Pancreas (tissue), 10 donors: ENCODE data around the gene VEGFC. TPM values are rescaled to one million over a fixed set of nuclear protein-coding genes. Genes with fewer than 3 reads are reported as not detected.

Source experiments
- ATAC-seq, 4 donors: fragments of 200-7000 bp; cut with Tn5 transposase; one replicate each; pipeline versions ENCODE4 v1.8.0 to v1.9.1; 2020; ENCODE audit warnings: mild to moderate bottlenecking in 4 of 4, moderate library complexity in 4 of 4
- DNase-seq, 6 donors: peaks; one replicate each; pipeline ENCODE4 v3.0.0-alpha.2; 2020
- FAIRE-seq: peaks from 2 replicates; lab custom pipeline; 2012; peaks lifted over from hg19 to GRCh38; lab: Jason Lieb, UNC
- H3K27ac ChIP-seq, 4 donors: fragments of 200-600 bp; sonication (generic); 1 replicate in 3 of 4; 2 replicates in 1 of 4; pipeline versions ENCODE4 v1.5.0 to v1.8.0; 2020
- H3K27me3 ChIP-seq, 4 donors: fragments of 200-600 bp; one replicate each; pipeline ENCODE4 v1.8.0; 2021
- H3K36me3 ChIP-seq, 3 donors: fragments of 200-600 bp; sonication (generic) in 1 of 3; one replicate each; pipeline versions ENCODE4 v1.5.0 to v1.8.0; 2020 to 2021
- H3K4me1 ChIP-seq, 3 donors: fragments of 200-600 bp; one replicate each; pipeline ENCODE4 v1.8.0; 2021
- H3K4me3 ChIP-seq, 4 donors: fragments of 200-600 bp; sonication (generic) in 2 of 4; one replicate each; pipeline versions ENCODE4 v1.5.0 to v1.8.0; 2020 to 2021
- H3K9me3 ChIP-seq, 4 donors: fragments of 200-600 bp; one replicate each; pipeline ENCODE4 v1.8.0; 2021
- WGBS, 2 donors: extraction: QIAGEN DNeasy Blood & Tissue Kit; methylation state at CpG; one replicate each; pipeline ENCODE4 v1.1.7; 2013; 5-methylcytosine and 5-hydroxymethylcytosine counted together
- intact Hi-C, 3 donors: fragments of 100-400 bp; cut with DNase I; formaldehyde crosslinking; loops; one replicate each; pipeline versions ENCODE4 v1.11.1 to v1.14.2; 2022
- polyA plus RNA-seq, 2 donors: library from polyadenylated mRNA; stranded (reverse); fragments of 200-250 nt; gene quantifications; one replicate each; pipeline ENCODE4 v1.2.3, GENCODE V29; 2013
- total RNA-seq, 6 donors: library from RNA; stranded (reverse); fragmentation: NEBNext Ultra II Directional in 4 of 6; extraction: Animal tissue kit (Norgen Biotek cat#: 25700) in 4 of 6; gene quantifications; one replicate each; pipeline versions ENCODE4 v1.2.1 to v1.2.4, GENCODE V29; 2021 to 2023
- TF ChIP-seq, protein P1 (sequence below), 4 donors: fragments of 200-600 bp; sonication (generic) in 3 of 4; IDR thresholded peaks; one replicate each; pipeline versions ENCODE4 v1.5.0 to v1.8.0; 2021; ENCODE audit warnings: antibody characterized with exemption in 4 of 4
- donor health status: healthy with polysubstance abuse.
- donor health status: DM: no; HTN: no; CAD: no; lungs with moderate emphysema.
- donor health status: DM: no; HTN: no; CAD: no.
- donor health status: control.
- donor health status: control.
- donor health status: Bipolar disorder and iron deficiency.
- donor health status: DM: yes; HTN: yes; CAD: no.
- donor health status: DM: no; HTN: no; CAD: no.
- donor health status: DM: no; HTN: no; CAD: no.
- donor health status: DM: yes; HTN: yes; CAD: no.

VEGFC gene
- total and polyA plus RNA-seq, 8 donors: 0.67 to 3.3 (median 1.1) TPM

GRCh38 chr4:176718881-176719280, 73.8 kb downstream of the VEGFC start:
- WGBS, 2 donors: 15 to 19% methylated on average over 1 of the region's 1 CpG
- ATAC-seq: no peak

DNA sequence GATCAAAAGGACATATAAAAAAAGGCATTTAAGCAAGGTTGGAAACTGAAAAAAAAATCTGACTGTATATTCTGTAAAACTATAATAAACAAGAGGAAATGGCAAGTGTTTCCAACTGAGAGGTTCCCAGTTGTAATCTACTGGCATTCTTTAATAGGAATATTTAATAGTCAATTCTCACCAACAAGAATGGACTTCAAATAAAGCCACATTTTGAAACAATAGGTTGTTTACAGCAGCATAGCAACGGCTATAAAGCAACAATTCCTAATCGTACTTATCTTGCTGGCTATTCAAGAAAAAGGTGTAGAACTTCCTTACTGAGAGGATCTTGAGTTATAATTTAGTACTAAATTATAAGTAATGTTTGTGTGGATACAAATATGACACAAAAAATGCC, 75.5 kb downstream of the VEGFC start:
- intact Hi-C loops: no loop called here
- H3K9me3 ChIP-seq: no peaks in the 10 kb centered on the region
- H3K4me1 ChIP-seq: no peaks in the 10 kb centered on the region
- H3K27ac ChIP-seq: no peak overlapping the region
- no peak overlapping the region for H3K4me3 ChIP-seq
- TF ChIP-seq, protein P1, sequence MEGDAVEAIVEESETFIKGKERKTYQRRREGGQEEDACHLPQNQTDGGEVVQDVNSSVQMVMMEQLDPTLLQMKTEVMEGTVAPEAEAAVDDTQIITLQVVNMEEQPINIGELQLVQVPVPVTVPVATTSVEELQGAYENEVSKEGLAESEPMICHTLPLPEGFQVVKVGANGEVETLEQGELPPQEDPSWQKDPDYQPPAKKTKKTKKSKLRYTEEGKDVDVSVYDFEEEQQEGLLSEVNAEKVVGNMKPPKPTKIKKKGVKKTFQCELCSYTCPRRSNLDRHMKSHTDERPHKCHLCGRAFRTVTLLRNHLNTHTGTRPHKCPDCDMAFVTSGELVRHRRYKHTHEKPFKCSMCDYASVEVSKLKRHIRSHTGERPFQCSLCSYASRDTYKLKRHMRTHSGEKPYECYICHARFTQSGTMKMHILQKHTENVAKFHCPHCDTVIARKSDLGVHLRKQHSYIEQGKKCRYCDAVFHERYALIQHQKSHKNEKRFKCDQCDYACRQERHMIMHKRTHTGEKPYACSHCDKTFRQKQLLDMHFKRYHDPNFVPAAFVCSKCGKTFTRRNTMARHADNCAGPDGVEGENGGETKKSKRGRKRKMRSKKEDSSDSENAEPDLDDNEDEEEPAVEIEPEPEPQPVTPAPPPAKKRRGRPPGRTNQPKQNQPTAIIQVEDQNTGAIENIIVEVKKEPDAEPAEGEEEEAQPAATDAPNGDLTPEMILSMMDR (IDR thresholded peaks at IDR 0.05): no peak
- no peak for ATAC-seq
- H3K27me3 ChIP-seq: no peaks in the 10 kb centered on the region
- WGBS, 2 donors: 46 to 55% methylated on average over 2 of the region's 2 CpGs
- FAIRE-seq: no peak
- DNase-seq: no peak
- H3K36me3 ChIP-seq: no peaks in the 10 kb centered on the region

More at GRCh38 chr4:176718881-176719280, 73.8 kb downstream of the VEGFC start:
- Histone ChIP-seq H3K36me3 (no peaks in the 10 kb centered on the region), H3K9me3 (no peaks in the 10 kb centered on the region), H3K27me3 (no peaks in the 10 kb centered on the region), H3K4me3 (no peak overlapping the region), H3K27ac (no peak overlapping the region), H3K4me1 (no peaks in the 10 kb centered on the region)
- FAIRE-seq (no peak), DNase-seq (no peak)
- intact Hi-C loops: no loop called here
- TF ChIP-seq, protein P1 (IDR thresholded peaks at IDR 0.05): no peak

GRCh38 chr4:176709417-176709816, 83.3 kb downstream of the VEGFC start:
- 54 to 70% methylated on average over 5 of the region's 5 CpGs for WGBS, 2 donors
- TF ChIP-seq, protein P1 (IDR thresholded peaks at IDR 0.05): no peak
- H3K4me1 ChIP-seq: no peaks in the 10 kb centered on the region
- H3K36me3 ChIP-seq: no peaks in the 10 kb centered on the region
- H3K27me3 ChIP-seq: no peaks in the 10 kb centered on the region
- no peak for FAIRE-seq
- no peaks in the 10 kb centered on the region for H3K9me3 ChIP-seq
- no peak overlapping the region for H3K4me3 ChIP-seq
- no peak overlapping the region for H3K27ac ChIP-seq
- intact Hi-C loops: no loop called here
- no peak for DNase-seq
- ATAC-seq: no peak

- FAIRE-seq: no peak
- Histone ChIP-seq H3K27me3 (no peaks in the 10 kb centered on the region), H3K27ac (no peak overlapping the region), H3K36me3 (no peaks in the 10 kb centered on the region), H3K4me3 (no peak overlapping the region), H3K4me1 (no peaks in the 10 kb centered on the region), H3K9me3 (no peaks in the 10 kb centered on the region)
- intact Hi-C loops: no loop called here
- no peak for ATAC-seq
- TF ChIP-seq, protein P1 (IDR thresholded peaks at IDR 0.05): no peak
- no peak for DNase-seq
These were observed 83.9 kb downstream of the VEGFC start for GRCh38 chr4:176708771-176709311.

DNA sequence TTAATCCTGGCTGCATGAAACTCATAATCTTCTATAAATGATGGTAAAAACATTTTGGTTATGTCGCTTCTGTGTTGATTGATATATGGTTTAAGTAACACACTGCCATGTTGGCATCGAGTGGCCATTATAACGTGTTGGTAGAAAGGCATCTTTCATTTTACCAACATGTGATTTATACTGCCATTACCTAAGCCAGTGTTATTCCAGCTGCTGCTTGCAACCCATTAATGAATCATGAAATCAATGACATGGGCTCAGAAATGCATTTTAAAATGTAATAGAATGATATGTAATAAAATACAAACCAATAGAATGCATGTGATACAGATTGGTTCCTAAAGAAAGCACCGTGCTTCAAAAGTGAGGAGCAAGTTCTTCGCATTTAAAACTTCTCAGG, 102.0 kb downstream of the VEGFC start:
- WGBS, 2 donors: 72 to 83% methylated on average over 5 of the region's 5 CpGs
- no peak overlapping the region for H3K27ac ChIP-seq
- no peaks in the 10 kb centered on the region for H3K27me3 ChIP-seq
- H3K9me3 ChIP-seq: no peaks in the 10 kb centered on the region
- DNase-seq (no peak), ATAC-seq (no peak), FAIRE-seq (no peak)
- H3K36me3 ChIP-seq: no peaks in the 10 kb centered on the region
- intact Hi-C loops: no loop called here
- H3K4me1 ChIP-seq: no peaks in the 10 kb centered on the region
- no peak overlapping the region for H3K4me3 ChIP-seq
- TF ChIP-seq, protein P1 (IDR thresholded peaks at IDR 0.05): no peak
